GM19397 (cell line): ENCODE results near the gene PLD5.

Experiments used
- ATAC-seq: cut with Tn5 transposase; IDR thresholded peaks from one replicate; pipeline ENCODE4 v1.9.1; 2021; ENCODE audit warnings: mild to moderate bottlenecking, moderate library complexity; ENCODE audit not compliant: unreplicated experiment

Gene PLD5

GRCh38 chr1:242524571-242525359 lies at the start of gene PLD5:
PLD5 (minus strand) TSS chr1:242524697.
- no peak for ATAC-seq

- ATAC-seq, result no peak
These were observed 45.4 kb upstream of the PLD5 start for GRCh38 chr1:242569867-242570266.

DNA sequence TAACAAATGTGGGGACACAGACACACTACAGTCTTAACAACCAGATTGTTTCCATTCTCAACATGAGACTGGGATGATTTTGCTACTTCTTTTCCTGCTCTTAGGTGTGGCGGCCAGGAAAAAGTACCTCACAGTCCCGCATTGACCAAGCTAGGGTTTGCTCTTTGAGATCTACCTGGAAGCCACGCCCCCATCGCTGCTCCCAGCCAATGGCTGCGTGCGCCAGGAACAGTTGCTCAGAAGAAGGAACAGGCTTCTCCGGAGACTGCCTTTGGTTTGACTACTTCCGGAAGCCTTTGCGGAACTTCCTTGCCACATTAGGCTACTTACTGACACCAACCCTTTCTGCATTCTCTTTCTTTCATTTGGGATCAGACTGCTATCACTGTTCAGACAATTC lies 44.2 kb upstream of the PLD5 start:
- no peak for ATAC-seq

DNA sequence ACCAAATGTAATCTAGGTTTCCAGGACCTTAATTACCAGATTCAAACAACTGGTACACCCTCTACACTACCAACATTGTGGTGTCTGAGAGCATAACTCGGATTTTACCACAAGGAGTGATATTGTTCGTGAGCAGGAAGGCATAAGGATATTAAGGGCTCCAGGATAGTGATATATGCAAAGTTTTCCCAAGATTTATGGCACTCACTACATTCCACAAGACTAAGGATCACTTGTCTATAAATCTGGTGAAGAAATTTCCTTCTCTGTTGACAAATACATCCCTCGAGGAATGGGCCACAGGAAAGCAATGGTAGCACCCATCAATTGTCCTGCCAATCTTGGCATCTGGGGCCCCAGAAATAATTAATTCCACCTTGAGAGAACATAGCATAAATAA lies 43.1 kb upstream of the PLD5 start:
- ATAC-seq, result no peak

DNA sequence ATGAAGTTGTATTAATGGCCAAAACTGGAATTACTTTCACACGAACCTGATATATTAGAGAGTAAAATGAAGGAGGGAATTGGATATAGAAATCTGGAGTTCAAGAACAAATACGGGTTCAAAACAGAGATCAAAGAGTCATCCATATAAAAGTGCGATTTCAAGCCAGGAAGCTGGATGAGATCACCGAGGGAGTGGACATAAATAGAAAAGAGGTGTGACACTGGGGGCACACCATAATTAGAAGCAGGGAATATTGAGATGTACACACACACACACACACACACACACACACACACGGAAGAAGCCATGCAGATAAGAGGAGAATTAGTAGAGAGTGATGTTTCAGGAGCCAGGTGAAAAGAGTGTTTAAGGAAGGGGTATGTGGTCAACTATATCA lies 32.3 kb upstream of the PLD5 start:
- no peak for ATAC-seq

DNA sequence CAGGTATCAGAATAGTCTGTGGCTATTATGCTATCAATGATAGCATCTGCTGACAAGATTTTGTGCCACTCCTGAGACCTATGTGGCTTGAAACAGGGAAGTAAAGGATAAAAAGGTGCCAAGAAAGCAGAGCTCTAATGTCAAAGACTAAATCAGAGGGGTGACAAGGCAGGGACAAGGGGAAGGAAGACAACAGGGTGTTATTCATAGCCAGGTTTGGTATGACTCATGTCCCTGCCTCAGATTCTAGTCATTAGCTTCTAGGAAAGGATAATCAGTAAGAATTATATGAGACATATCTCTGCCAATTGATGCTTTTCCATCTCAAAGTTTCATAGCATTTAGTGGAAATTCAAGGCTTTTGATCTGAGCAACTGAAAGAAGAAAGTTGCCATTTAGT lies 31.8 kb upstream of the PLD5 start:
- no peak for ATAC-seq

DNA sequence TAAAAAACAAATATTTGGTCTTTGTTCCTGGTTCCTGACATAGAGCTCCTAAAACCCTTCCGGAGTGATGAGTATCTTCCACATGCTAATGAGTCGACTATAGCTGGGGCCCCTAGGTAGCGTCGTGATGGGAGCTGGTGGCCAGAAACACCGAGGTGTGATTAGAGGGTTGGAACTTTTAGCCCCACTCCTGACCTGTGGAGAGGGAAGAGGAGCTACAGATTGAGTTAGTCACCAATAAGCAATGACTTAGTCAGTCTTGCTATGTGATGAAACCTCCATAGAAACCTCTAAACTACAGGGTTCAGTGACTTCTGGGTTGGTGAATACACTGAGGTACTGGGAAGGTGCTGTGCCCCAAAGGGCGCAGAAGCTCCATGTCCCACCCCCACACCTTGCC lies 30.1 kb upstream of the PLD5 start:
- no peak for ATAC-seq

DNA sequence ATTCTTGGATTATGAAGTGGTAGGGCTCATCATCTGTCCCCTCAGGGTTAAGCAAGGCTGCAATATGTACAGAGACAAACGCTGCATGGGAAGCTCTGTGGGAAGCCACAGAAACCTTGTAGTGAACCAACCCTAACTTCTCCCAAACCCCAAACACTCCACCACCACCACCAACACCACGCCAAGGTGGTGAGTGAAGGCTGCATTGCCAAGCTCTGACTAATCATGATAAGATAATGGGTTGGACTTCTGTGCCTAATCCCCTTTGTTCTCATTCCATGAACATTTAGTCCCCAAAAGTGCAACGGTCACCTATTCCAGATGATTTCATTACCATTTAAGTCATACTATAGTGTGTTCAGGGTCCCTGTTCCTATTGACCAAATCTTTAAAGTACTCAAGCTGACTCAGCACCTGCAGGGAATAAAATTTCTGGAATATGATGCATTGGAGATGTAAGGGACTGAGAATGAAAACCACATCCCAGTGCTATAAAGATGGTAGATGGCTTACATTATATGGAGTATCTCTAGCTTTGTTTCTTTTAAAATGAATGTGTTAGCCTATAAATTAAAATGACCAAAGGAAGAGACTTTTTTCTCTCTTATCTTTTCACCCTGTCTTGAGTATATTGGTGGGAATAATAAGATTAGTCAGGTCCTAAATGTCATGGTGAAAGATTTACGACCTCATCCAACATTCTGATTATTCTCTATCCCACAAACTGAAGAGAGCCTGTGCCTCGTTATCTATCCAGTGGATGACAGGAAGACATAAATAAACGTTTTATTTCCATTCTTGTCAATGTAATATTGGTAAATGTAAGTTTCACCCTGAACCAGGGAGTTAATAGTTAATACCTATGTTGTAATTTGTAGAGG lies 22.6 kb upstream of the PLD5 start:
- ATAC-seq, result no peak

- ATAC-seq, result no peak
These were observed 21.9 kb upstream of the PLD5 start for GRCh38 chr1:242546441-242546840.

GRCh38 chr1:242544071-242544470 lies 19.6 kb upstream of the PLD5 start:
- no peak for ATAC-seq

DNA sequence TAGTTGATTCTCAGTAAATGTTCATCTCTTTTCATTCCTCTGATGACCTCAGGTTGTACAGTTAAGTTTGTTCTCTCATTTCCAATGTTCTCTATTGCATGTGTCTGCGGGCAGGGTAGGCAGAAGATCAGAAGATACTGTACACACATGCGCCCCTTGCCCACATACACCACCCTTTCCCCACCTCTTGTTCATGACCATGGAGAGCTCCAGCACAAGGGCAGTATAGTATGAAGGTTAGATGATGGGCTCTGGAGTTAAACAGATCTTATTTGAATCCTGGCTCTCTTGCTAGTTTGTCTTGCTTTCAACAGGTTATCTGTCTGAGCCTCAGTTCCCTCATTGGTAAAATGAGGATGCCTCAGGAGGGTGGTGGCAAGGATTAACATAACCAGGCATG lies 17.8 kb upstream of the PLD5 start:
- no peak for ATAC-seq

GRCh38 chr1:242535986-242536385 lies 11.5 kb upstream of the PLD5 start:
- ATAC-seq, result no peak

DNA sequence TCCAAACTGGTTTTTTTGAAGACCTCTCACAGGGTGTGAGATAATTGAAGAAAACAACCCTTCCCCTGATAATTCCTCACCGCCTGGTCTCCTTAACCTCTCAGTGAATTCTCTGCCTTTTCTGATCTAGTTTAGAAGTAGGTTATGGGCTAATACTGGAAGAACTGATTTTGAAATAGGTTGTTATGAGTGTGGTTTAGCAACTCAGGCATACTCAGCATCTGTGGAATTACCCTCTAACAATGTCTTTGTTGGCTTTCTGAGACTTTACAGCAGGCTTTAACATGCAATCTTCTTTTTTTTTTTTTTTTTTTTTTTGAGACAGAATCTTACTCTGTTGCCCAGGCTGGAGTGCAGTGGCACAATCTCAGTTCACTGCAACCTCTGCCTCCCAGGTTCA lies 10.3 kb upstream of the PLD5 start:
- no peak for ATAC-seq

DNA sequence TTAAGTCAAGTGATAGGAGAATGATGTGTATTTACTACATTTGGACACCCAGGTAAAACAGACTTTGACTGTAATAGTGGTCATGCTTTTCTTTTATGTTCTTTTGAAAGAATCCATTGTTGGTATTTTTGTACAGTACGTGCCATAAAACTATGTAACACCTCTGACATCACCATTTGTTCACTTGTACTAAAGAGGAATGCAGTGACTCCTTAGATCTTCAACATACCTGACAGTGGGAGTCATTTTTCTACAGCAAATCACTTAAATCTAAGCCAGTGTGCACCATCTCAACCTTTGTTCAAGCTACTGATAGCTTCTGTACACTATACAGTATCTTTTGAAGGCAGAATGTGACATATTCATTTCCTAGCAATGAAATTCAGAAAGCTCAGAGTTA lies 6.3 kb upstream of the PLD5 start:
- ATAC-seq, result no peak

- ATAC-seq, result no peak
These were observed 1.3 kb upstream of the PLD5 start for GRCh38 chr1:242525769-242526168.

- no peak for ATAC-seq
These were observed 844 bp upstream of the PLD5 start for GRCh38 chr1:242525360-242525722.

GRCh38 chr1:242523719-242524570 lies 552 bp downstream of the PLD5 start:
- no peak for ATAC-seq

DNA sequence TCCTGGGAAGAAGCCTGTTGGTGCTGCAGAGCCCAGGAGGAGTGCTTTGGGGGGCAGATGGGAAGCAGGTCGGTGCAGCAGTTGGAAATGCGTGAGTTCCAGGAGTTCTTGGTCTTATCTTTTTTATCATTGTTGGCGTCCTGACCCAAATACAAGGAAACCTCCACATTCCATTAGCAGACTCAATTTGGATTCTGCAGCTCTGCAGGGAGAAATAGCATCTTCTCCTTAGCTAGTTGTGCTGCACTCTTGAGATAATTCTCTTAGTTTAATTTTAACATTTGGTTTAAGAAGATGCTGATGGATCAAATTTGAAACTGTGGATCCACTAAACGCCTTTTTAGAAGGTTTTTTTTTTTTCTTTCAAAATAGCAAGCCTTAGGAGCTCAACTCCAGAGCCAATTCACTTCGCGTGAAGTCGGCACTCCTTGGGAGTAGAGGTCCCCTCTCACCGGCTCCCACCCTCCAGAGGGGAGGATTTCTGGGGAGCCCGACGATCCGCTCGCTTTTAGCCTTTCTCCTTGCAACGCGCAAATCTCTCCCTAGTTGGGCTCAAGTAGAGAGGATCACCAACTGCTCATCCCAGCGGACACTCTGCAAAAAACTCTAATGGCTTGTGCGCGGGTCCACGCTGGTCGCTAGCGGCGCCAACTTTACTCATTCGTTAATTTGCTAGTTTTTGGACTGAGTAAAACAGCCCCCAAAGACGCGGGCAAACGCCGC lies 1.3 kb downstream of the PLD5 start:
- ATAC-seq, result no peak

DNA sequence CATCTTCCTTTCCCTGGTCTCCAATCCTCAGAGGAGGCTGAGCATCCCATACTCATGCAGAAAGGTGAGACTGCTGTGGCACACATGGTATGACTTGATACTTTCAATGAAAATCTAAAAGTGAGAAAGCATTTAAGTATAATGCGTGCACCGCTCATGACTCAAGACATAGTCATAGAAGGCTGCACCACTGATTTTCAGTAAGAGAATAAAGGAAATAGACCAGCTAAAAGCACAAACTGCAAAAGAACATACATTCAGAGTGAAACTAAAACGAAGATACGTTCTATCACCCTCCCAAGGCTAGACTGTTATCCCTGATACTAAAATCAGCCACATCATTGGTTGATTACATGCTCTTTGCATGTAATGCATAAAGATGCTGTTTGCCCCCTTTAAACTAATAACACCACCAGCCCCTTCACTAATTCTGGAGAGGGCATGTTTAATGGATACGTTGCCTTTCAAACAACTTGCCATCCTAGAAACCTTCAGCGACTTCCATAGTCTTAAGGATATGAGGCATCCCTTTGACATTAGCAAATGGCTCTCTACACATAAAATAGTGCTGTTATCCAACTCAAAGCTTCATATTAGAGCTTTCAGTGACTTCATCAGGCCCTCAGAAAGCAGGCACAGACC lies 2.1 kb downstream of the PLD5 start:
- no peak for ATAC-seq

- ATAC-seq, result no peak
These were observed 8.9 kb downstream of the PLD5 start for GRCh38 chr1:242515555-242515954.
